Spleen (tissue), 7 donors: ENCODE measurements around the gene MAL.

ENCODE experiments used
- POLR2A ChIP-seq, 3 donors: fragments of 450-650 bp; IDR thresholded peaks; one replicate each; pipeline ENCODE4 v1.5.1; 2017; ENCODE audit warnings: antibody characterized with exemption in 3 of 3, mild to moderate bottlenecking in 1 of 3
- POLR2AphosphoS5 ChIP-seq, 3 donors: sonication (generic); formaldehyde crosslinking; IDR thresholded peaks; one replicate each; pipeline ENCODE4 v1.5.1; 2017; ENCODE audit warnings: antibody characterized with exemption in 3 of 3
- TF ChIP-seq, protein P1 (sequence below), 11 experiments: fragments of 200-600 bp in 7 of 11; fragments of 450-650 bp in 4 of 11; sonication (generic) in 4 of 11; IDR thresholded peaks in 8 of 11; conservative IDR thresholded peaks in 3 of 11; 1 replicate in 7 of 11; 2 replicates in 4 of 11; pipeline versions ENCODE4 v1.4.0 to v1.8.0; 2016 to 2021; ENCODE audit warnings: antibody characterized with exemption in 11 of 11, inconsistent platforms in 4 of 11, mild to moderate bottlenecking in 1 of 11
- donor health status: DM: no; HTN: no; CAD: no; lungs with moderate emphysema.
- donor health status: DM: no; HTN: no; CAD: no.
- donor health status: DM: no; HTN: no; CAD: no.

DNA sequence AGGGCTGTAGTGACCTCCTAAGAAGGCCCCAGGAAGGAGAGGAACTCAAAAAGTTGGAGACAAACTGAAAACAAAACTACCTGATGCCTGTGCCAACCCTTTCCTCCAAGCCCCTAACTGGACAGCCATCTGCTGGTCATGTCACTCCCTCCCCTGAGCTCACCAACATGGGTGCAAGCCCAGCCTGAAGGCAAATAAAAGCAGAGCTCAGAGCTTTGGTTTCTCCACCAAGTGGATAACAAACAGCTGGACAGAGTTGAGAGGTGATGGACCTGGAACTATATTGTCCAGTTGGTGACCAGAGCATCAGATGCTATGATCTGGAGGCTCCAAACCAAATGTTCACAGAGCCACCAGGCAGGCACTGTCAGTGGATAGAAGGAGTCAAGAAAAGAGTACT lies 34.6 kb upstream of the MAL start:
- TF ChIP-seq, protein P1, sequence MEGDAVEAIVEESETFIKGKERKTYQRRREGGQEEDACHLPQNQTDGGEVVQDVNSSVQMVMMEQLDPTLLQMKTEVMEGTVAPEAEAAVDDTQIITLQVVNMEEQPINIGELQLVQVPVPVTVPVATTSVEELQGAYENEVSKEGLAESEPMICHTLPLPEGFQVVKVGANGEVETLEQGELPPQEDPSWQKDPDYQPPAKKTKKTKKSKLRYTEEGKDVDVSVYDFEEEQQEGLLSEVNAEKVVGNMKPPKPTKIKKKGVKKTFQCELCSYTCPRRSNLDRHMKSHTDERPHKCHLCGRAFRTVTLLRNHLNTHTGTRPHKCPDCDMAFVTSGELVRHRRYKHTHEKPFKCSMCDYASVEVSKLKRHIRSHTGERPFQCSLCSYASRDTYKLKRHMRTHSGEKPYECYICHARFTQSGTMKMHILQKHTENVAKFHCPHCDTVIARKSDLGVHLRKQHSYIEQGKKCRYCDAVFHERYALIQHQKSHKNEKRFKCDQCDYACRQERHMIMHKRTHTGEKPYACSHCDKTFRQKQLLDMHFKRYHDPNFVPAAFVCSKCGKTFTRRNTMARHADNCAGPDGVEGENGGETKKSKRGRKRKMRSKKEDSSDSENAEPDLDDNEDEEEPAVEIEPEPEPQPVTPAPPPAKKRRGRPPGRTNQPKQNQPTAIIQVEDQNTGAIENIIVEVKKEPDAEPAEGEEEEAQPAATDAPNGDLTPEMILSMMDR (IDR thresholded peaks at IDR 0.05 in 8 of 11, conservative IDR thresholded peaks at IDR 0.05 in 3 of 11) = no peak
- TF ChIP-seq POLR2A (IDR thresholded peaks at IDR 0.05) = no peak
- TF ChIP-seq POLR2AphosphoS5 (IDR thresholded peaks at IDR 0.05) = no peak
